PC-3 (cell line): ENCODE data around the gene POLR2B. TPM values are rescaled to one million over a fixed set of nuclear protein-coding genes. Genes with fewer than 3 reads are reported as not detected.
"Not testable (repeated sequence)": the region's sequence is repeated elsewhere in the genome, so short reads cannot be mapped to it uniquely, and the experiment has no call there.

ENCODE experiments used
- ATAC-seq: fragments of 200-7000 bp; cut with Tn5 transposase; 2 replicates; pipeline ENCODE4 v1.9.1; 2020; ENCODE audit warnings: mild to moderate bottlenecking, moderate library complexity
- BruUV-seq: library from RNA; stranded (reverse); fragments of 400-500 nt; replicated peaks from 2 replicates; lab custom pipeline; 2021; lab: Mats Ljungman, UMichigan
- CTCF ChIA-PET: fragments of 300-600 bp; sonication (Branson Sonifier 250); formaldehyde crosslinking; loops from one replicate; lab custom pipeline; 2022; ENCODE audit warnings: antibody characterized with exemption; lab: Charles Lee
- POLR2A ChIA-PET: fragments of 300-600 bp; sonication (Branson Sonifier 250); formaldehyde crosslinking; loops from one replicate; lab custom pipeline; 2022; ENCODE audit warnings: antibody characterized with exemption; ENCODE audit not compliant: unreplicated experiment; lab: Charles Lee
- DNase-seq: peaks from one replicate; pipeline ENCODE4 v3.0.0-alpha.2; 2015
- H2AFZ ChIP-seq: fragments of 300-600 bp; sonication (generic); 2 replicates; pipeline ENCODE4 v1.6.0; 2016; ENCODE audit warnings: antibody characterized with exemption, low read length
- H3F3A ChIP-seq: fragments of 300-600 bp; sonication (generic); one replicate; pipeline ENCODE4 v1.6.0; 2017; ENCODE audit warnings: antibody characterized with exemption, low read length, control low read depth, mild to moderate bottlenecking; ENCODE audit not compliant: unreplicated experiment
- H3K27ac ChIP-seq: fragments of 300-600 bp; sonication (generic); 2 replicates; pipeline ENCODE4 v1.5.1; 2016; ENCODE audit warnings: mild to moderate bottlenecking, low read length
- H3K27me3 ChIP-seq: fragments of 300-600 bp; sonication (generic); 2 replicates; pipeline ENCODE4 v1.6.1; 2016; ENCODE audit warnings: low read length, mixed read lengths
- H3K36me3 ChIP-seq: fragments of 300-600 bp; sonication (generic); 2 replicates; pipeline ENCODE4 v1.6.1; 2016; ENCODE audit warnings: low read depth, mixed run types, low read length, mixed read lengths
- H3K4me1 ChIP-seq: fragments of 300-600 bp; sonication (generic); 2 replicates; pipeline ENCODE4 v1.5.1; 2016; ENCODE audit warnings: low read length; ENCODE audit not compliant: insufficient read depth
- H3K4me2 ChIP-seq: fragments of 300-600 bp; sonication (generic); 2 replicates; pipeline ENCODE4 v1.6.0; 2016; ENCODE audit warnings: low read length
- H3K4me3 ChIP-seq: fragments of 300-600 bp; sonication (generic); 2 replicates; pipeline ENCODE4 v1.5.1; 2016; ENCODE audit warnings: mild to moderate bottlenecking, low read length, mixed read lengths
- H3K79me2 ChIP-seq: fragments of 300-600 bp; sonication (generic); 2 replicates; pipeline ENCODE4 v1.6.1; 2017; ENCODE audit warnings: low read length, mixed read lengths
- H3K9ac ChIP-seq: fragments of 300-600 bp; sonication (generic); 2 replicates; pipeline ENCODE4 v1.6.0; 2016; ENCODE audit warnings: mild to moderate bottlenecking, low read length
- H3K9me2 ChIP-seq: fragments of 300-600 bp; sonication (generic); replicated peaks from 2 replicates; pipeline ENCODE4 v1.6.1; 2016; ENCODE audit warnings: mixed run types, low read length, mixed read lengths
- H3K9me3 ChIP-seq: fragments of 300-600 bp; sonication (generic); 2 replicates; pipeline ENCODE4 v1.6.1; 2016; ENCODE audit warnings: low read length, mixed read lengths
- H4K20me1 ChIP-seq: fragments of 300-600 bp; sonication (generic); 2 replicates; pipeline ENCODE4 v1.6.1; 2016; ENCODE audit warnings: low read length, mixed read lengths
- CTCF ChIP-seq: fragments of 300-600 bp; sonication (generic); conservative IDR thresholded peaks from 2 replicates; pipeline ENCODE4 v1.5.1; 2017; ENCODE audit warnings: antibody characterized with exemption, low read depth, mild to moderate bottlenecking, low read length
- EZH2 ChIP-seq: fragments of 300-600 bp; sonication (generic); IDR thresholded peaks from one replicate; pipeline ENCODE4 v1.6.1; 2017; ENCODE audit warnings: antibody characterized with exemption, mild to moderate bottlenecking, low read length; ENCODE audit not compliant: unreplicated experiment
- EZH2phosphoT487 ChIP-seq: fragments of 300-600 bp; sonication (generic); IDR thresholded peaks from 2 replicates; pipeline ENCODE4 v1.6.1; 2018; ENCODE audit warnings: mild to moderate bottlenecking, antibody characterized with exemption, low read length, borderline replicate concordance
- intact Hi-C: fragments of 100-400 bp; cut with micrococcal nuclease; formaldehyde crosslinking; loops from 2 replicates; pipeline ENCODE4 v1.9.0; 2023
- total RNA-seq: library from RNA; depleted of rRNA; stranded (reverse); fragments of >200 nt; gene quantifications from 2 replicates; pipeline ENCODE4 v1.2.3, GENCODE V29; 2014

POLR2B gene
- total RNA-seq, 1 experiment from 2014 or later = 190 TPM

DNA sequence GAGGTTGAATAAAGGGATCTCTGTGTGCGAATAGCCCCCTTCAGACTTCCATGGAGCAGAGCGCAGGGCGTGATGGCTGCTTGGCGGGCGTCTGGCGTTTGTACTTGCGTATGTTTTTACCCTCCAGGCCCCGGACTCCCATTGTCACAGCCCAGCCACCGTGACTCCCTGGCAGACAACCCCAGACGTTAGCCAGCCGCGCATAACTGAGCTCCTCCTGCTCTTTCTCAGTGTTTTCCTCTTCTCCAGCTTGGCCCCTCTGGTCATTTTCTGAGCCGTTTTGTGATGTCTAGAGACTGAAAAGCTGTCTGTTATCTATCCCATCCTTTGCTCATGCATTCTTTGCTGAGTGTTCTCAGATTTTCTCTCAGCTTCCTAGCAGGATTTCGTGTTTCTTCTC lies 77.2 kb downstream of the POLR2B start:
- no peaks in the 10 kb centered on the region for H3K9me2 ChIP-seq
- H3K4me2 ChIP-seq = no peak overlapping the region
- peaks cover 33% of the 10 kb centered on the region for H3K27me3 ChIP-seq
- no peaks in the 10 kb centered on the region for H3F3A ChIP-seq
- H3K36me3 ChIP-seq = no peaks in the 10 kb centered on the region
- ChIA-PET POLR2A (no interaction called here), CTCF (no interaction called here)
- H3K79me2 ChIP-seq = no peaks in the 10 kb centered on the region
- no TSS peak for BruUV-seq
- no peak overlapping the region for H2AFZ ChIP-seq
- H3K4me3 ChIP-seq = no peak overlapping the region
- TF ChIP-seq CTCF (no peak), EZH2 (no peak), EZH2phosphoT487 (no peak)
- intact Hi-C loops = no loop called here
- H3K4me1 ChIP-seq = no peaks in the 10 kb centered on the region
- no peak overlapping the region for H3K9ac ChIP-seq
- ATAC-seq (no peak), DNase-seq (no peak)
- H4K20me1 ChIP-seq = no peaks in the 10 kb centered on the region
- no peak overlapping the region for H3K27ac ChIP-seq
- H3K9me3 ChIP-seq = no peaks in the 10 kb centered on the region

GRCh38 chr4:57059890-57060716 lies 81.4 kb downstream of the POLR2B start:
- Histone ChIP-seq H3K36me3 (no peaks in the 10 kb centered on the region), H3F3A (no peaks in the 10 kb centered on the region), H3K4me3 (no peak overlapping the region), H3K9me2 (no peaks in the 10 kb centered on the region), H3K9ac (no peak overlapping the region), H2AFZ (no peak overlapping the region), H3K4me2 (no peak overlapping the region), H4K20me1 (no peaks in the 10 kb centered on the region), H3K27ac (no peak overlapping the region), H3K79me2 (no peaks in the 10 kb centered on the region), H3K4me1 (peaks cover 18% of the 10 kb centered on the region), H3K9me3 (no peaks in the 10 kb centered on the region), H3K27me3 (peaks cover 27% of the 10 kb centered on the region)
- CTCF ChIA-PET = no interaction called here
- DNase-seq (no peak), ATAC-seq (no peak)
- no peak for TF ChIP-seq EZH2phosphoT487
- TF ChIP-seq CTCF = no peak
- no peak for TF ChIP-seq EZH2
- intact Hi-C loops = loop anchor here (10.0 kb wide), 1 partner anchor 95 kb away; no protein-coding TSS in a partner anchor
- BruUV-seq = no TSS peak
- POLR2A ChIA-PET = no interaction called here

DNA sequence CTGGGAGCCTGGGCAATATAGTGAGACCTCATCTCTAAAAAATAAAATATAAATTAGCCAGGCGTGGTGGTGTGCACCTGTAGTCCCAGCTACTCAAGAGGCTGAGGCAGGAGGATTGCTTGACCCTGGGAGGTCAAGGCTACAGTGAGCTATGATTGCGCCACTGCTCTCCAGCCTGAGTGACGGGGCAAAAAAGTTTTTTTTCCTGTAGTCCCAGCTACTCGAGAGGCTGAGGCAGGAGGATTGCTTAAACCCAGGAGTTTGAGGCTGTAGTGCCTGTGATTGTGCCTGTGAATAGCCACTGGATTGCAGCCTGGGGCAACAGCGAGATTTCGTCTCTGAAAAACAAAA lies 82.0 kb downstream of the POLR2B start:
- H3K27ac ChIP-seq, H3K79me2 ChIP-seq, H3K9me3 ChIP-seq, DNase-seq, H3K9ac ChIP-seq, POLR2A ChIA-PET, ATAC-seq, H3K36me3 ChIP-seq, H4K20me1 ChIP-seq, BruUV-seq, H3K4me3 ChIP-seq, H3K9me2 ChIP-seq, H2AFZ ChIP-seq, H3F3A ChIP-seq, H3K4me2 ChIP-seq: not testable (repeated sequence)
- intact Hi-C loops = loop anchor here (10.0 kb wide), 1 partner anchor 94 kb away; no protein-coding TSS in a partner anchor
- peaks cover 22% of the 10 kb centered on the region for H3K27me3 ChIP-seq
- CTCF ChIA-PET = interaction anchor here (0.6 kb wide), 1 partner anchor 1485 kb away, joined by 3 read pairs; no protein-coding TSS in a partner anchor
- peaks cover 24% of the 10 kb centered on the region for H3K4me1 ChIP-seq
